ENCODE results near the gene KDM6B.

The KDM6B gene

DNA sequence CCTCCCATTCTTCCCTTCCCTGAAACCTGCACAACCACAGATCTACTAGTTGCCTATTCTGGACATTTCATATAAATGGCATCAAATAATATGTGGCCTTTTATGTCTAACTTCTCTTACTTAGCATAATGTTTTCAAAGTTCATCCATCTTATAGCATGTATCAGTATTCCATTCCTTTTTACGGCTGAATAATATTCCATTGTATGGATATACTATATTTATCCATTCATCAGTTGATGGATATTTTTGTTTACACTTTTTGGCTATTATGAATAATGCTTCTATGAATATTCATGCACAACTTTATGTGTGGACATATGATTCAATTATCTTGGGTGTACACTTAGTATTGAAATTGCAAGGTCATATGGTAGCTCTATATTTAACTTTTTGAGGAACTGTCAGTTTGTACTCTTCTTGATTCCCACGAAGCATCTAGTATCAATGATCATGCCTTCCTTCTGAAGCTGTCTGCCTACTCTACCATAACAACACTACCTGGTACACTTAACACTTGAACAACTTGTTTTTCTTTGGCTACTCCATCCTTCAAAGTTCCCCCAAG, 41.9 kb downstream of the KDM6B start:
- DNase-seq (ENCODE audit: low read depth in 1 of 2, low spot score in 1 of 2): no peak

DNA sequence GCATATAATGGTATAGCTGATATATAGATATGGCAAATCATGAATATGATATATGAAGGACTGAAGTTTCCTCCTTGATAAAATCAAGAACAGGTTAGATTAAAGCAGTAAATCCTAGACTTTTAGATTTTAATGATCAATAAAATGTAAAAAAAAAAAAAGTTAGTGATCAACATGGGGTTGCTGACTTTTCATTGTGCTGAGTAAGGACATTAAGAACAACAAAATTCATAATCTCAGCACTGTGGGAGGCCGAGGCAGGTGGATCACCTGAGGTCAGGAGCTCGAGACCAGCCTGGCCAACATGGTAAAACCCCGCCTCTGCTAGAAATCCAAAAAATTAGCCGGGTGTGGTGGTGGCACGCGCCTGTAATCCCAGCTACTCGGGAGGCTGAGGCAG, 44.2 kb downstream of the KDM6B start:
- no peak for DNase-seq (ENCODE audit: low read depth in 1 of 2, low spot score in 1 of 2)

DNA sequence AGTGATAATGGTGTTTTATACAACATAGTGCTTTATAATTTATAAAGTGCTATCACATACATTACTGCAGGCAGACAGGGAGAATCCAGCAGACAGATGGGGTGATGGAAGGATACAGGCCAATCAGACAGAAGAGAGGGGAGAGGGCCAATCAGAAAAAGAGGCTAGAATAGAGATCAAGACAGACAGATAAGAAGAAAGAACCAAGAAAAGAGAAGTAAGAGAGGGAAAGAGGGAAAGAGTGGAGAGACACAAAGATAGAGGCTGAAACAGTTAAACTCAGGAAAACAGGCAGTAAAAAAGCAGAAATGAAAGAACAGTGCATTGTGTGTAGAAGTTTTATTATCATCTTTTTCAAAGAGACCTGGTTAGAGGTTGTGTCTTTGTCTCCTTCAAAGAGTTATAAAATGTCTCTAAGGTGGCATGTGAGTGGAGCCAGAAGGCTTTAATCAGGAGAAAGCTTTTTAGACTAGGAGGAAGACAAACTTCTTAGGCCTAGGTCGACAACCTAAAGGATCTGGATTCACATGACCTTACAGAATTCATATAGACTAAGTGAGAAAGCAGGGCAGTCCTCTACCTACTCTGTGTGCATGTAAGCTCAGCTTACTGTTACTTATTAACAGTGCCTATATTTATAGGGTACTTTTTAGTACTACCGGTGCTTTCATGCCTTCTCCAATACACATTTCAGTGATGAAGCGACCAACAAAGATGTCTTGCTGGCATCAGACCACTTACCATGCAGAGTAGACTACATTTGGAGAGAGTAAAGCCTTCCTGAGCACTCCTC, 46.3 kb downstream of the KDM6B start:
- no peak for DNase-seq (ENCODE audit: low read depth in 1 of 2, low spot score in 1 of 2)

DNA sequence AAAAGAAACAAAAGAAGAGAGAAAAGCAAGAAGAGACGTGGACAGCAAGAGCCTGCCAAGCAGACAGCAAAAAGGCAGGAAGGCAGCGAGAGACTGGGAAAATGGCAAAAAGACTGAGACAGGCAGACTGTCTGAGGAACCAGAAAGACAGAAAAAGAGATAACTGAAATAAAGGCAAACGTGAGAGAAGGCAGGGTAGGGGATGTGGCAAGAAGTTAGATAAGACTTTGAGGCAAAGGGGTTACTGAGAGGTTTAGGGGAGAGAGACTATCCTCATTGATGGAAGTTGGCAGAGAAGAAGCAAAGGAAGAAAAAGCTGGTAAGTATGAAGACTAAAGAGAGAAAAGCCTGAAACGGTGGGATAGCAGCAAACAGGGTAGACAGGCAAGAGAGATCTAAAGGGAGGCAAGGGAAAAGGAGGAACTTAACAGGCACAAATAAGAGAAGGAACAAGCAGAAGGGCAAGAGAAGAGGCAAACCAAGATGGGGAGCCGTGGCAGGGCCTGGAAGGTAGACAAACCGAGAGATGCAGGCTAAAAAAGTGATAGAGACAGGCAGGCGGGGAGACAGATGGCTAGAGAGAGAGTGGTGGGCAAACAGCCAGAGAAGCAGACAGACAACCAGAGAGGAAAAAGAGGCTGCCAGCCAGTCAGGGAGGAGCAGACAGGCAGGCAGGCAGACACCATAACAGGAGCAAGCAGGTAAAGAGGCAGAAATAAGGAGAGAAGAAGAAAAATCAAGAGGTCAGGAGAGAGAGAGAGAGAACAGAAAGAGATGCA, 47.4 kb downstream of the KDM6B start:
- no peak for DNase-seq (ENCODE audit: low read depth in 1 of 2, low spot score in 1 of 2)

DNA sequence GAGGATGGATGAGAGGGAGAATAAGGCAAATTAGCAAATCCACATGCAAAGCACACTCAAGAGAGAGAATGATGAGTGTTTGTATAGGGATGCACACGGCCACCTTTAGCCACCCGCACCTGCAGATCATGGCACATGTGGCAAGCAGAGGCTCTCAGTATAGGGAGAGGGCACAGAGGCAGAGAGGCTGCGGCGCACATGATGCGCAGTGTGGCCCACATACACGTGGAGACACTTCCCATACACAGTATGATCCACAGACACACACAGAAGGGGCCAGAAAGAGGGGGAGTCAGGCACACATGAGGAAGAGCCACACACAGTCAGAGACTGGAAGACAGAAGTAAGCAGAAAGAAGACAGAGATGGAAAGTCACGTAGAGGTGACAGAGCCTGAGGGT, 48.1 kb downstream of the KDM6B start:
- DNase-seq (ENCODE audit: low read depth in 1 of 2, low spot score in 1 of 2): no peak

DNA sequence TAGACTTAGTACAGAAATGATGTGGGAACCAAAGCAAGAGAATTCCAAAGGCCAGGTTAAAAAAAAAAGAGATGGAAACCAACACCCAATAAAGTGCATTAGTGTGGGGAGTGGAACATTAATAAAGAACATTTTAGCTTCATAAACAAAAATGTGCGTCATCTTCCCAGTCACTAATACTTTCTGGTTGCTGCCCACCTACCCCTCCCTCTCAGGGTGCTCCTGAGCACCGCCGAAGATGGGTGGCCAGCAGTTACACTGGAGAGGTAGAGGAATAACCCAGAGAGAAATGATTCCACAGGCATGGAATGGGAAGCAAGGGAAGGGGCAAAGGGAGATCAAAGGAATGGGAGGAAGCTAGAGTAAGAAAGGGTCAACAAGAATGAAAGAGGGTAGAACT, 48.6 kb downstream of the KDM6B start:
- DNase-seq (ENCODE audit: low read depth in 1 of 2, low spot score in 1 of 2): no peak
